Measurements from ENCODE around the gene PGBD5.
"Not testable (repeated sequence)": the region's sequence is repeated elsewhere in the genome, so short reads cannot be mapped to it uniquely, and the experiment has no call there.

Gene PGBD5

GRCh38 chr1:230425252-230426091 lies 660 bp downstream of the PGBD5 start:
- DNase-seq: no peak

- no peak for DNase-seq
Measured at GRCh38 chr1:230424391-230425251, 1.5 kb downstream of the PGBD5 start.

- DNase-seq: no peak
Measured at GRCh38 chr1:230423951-230424350, 2.2 kb downstream of the PGBD5 start.

- no peak for DNase-seq
Measured at GRCh38 chr1:230423261-230423660, 2.9 kb downstream of the PGBD5 start.

- DNase-seq: no peak
Measured at GRCh38 chr1:230422221-230422981, 3.7 kb downstream of the PGBD5 start.

GRCh38 chr1:230421481-230421880 lies 4.7 kb downstream of the PGBD5 start:
- no peak for DNase-seq

- DNase-seq: not testable (repeated sequence)
Measured at GRCh38 chr1:230420372-230420771, 5.8 kb downstream of the PGBD5 start.

- DNase-seq: no peak
Measured at GRCh38 chr1:230416430-230416829, 9.7 kb downstream of the PGBD5 start.

- no peak for DNase-seq
Measured at GRCh38 chr1:230415405-230416132, 10.6 kb downstream of the PGBD5 start.

- no peak for DNase-seq
Measured at GRCh38 chr1:230414694-230415093, 11.4 kb downstream of the PGBD5 start.

- no peak for DNase-seq
Measured at GRCh38 chr1:230414102-230414501, 12.0 kb downstream of the PGBD5 start.

- no peak for DNase-seq
Measured at GRCh38 chr1:230413061-230413460, 13.1 kb downstream of the PGBD5 start.

- DNase-seq: no peak
Measured at GRCh38 chr1:230408971-230409370, 17.2 kb downstream of the PGBD5 start.

- DNase-seq: no peak
Measured at GRCh38 chr1:230407351-230407750, 18.8 kb downstream of the PGBD5 start.

GRCh38 chr1:230406727-230407126 lies 19.4 kb downstream of the PGBD5 start:
- not testable (repeated sequence) for DNase-seq

- no peak for DNase-seq
Measured at GRCh38 chr1:230403442-230403841, 22.7 kb downstream of the PGBD5 start.

GRCh38 chr1:230401763-230402294 lies 24.3 kb downstream of the PGBD5 start:
- no peak for DNase-seq

GRCh38 chr1:230401101-230401500 lies 25.0 kb downstream of the PGBD5 start:
- no peak for DNase-seq

- no peak for DNase-seq
Measured at GRCh38 chr1:230400007-230400344, 26.2 kb downstream of the PGBD5 start.

GRCh38 chr1:230399321-230400006 lies 26.7 kb downstream of the PGBD5 start:
- no peak for DNase-seq

GRCh38 chr1:230398856-230399255 lies 27.3 kb downstream of the PGBD5 start:
- no peak for DNase-seq

GRCh38 chr1:230396966-230397365 lies 29.2 kb downstream of the PGBD5 start:
- no peak for DNase-seq

Data from NCI-H774 (cell line).